HG03571 (cell line): ENCODE data around the gene ACAD8.
A peak's percentile ranks its signal among the peaks of the same experiment; 100 is the strongest.
"Not testable (repeated sequence)": the region's sequence is repeated elsewhere in the genome, so short reads cannot be mapped to it uniquely, and the experiment has no call there.

Experiments used
- ATAC-seq: cut with Tn5 transposase; IDR thresholded peaks from one replicate; pipeline ENCODE4 v1.9.1; 2021; ENCODE audit not compliant: unreplicated experiment

ACAD8 gene

DNA sequence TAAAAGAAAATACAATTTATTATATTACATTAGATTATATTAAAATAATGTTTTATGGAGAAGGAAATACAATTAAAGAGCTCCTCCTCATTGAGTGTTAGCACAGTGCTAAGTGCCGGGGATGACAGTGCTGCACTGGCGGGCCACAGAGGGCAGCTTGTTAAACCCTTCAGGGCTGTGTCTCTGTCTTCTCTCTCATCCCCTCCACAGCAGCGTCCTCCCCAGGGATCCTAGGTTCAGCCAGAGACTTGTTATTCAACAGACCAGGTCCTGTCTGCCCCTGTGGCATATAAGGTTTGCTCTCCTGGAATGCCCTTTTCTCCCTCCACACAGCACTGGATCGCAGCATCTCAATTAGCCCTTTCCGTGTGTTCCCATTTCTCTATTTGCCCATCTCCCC is 14.4 kb upstream of the ACAD8 start:
- ATAC-seq: no peak

DNA sequence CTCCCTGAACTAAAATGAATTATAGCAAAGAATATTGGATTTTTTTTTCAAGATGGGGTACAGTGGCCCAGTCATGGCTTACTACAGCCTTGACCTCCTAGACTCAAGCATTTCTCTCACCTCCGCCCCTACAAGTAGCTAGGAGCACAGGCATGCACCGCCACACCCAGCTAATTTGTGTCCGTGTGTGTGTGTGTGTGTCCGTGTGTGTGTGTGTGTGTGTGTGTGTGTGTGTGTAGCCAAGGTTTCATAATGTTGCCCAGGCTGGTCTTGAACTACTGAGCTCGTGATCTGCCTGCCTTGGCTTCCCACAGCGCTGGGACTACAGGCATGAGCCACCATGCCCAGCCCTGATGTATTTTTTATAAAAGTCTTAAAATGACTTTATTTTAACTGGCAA is 12.8 kb upstream of the ACAD8 start:
- ATAC-seq: no peak

DNA sequence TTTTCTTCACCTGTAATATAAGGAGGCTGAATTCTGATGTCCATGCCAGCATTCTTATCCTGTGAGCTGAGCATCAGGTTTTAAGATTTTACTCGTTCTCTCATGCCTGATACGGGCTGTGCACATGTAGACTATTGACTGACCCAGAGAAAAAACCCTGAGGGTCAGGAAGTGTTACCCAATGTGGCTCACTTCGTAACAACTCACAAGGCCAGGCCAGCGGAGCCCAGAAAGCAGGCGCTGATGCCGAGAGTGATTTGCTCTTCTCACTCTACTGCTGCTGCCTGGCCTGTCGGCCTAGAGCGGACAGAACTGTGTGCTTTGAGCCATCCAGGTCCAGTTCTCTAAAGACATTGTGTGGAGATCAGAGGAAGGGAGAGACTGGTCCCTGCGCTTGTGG is 11.0 kb upstream of the ACAD8 start:
- no peak for ATAC-seq

DNA sequence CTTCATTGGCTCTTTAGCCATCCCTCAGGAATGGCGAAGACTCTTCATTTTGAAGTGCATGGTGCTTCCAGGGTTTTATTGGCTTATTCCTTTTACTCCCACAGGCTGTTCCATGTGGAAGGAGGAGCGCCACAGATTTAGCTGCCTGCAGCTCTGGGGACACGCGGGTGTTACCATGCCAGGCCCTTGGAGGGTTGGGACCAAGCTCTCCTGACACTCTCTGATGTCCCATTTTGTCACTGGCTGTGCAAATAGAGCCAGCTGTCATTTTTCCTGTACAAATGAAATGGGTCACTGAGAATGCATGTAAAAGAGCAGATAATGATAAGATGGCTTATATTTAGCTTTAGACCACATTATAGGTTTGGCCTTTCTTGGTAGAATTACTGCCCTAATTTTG is 9.5 kb upstream of the ACAD8 start:
- ATAC-seq: no peak

DNA sequence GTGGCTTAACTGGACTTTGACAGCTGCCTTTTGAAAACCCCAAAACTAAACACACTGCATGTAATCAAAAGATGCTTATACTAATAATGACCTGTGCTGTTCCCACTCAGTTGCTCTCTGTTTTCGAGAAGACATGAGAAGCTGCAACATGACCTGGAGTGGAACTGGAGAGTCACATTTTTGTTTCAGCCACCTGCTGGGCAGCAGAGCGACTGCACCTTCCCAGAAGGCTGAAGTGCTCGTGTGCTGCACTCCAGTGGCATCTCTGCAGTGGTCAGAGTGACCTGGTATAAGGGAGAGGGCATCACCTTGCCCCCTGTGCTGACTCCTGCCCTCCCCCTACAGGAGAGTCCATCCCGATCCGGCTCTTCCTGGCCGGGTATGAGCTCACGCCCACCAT is 8.8 kb upstream of the ACAD8 start:
- peak; percentile 87 for ATAC-seq

DNA sequence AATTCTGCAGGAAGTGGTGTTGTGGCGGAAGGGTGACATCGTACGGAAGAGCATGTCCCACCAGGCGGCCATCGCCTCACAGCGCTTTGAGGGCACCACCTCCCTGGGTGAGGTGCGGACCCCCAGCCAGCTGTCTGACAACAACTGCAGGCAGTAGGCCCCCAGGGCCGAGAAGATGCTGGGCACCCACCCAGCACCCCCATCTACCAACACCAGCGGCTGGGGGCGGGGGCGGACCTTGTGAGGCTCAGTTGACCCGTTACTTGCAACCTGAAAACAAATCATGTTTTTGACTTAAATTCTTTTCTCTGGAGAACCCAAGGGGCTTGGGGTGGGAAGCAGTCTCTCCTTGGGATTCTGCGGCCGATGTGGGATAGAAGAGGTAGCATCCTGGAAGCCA is 7.9 kb upstream of the ACAD8 start:
- ATAC-seq: no peak

DNA sequence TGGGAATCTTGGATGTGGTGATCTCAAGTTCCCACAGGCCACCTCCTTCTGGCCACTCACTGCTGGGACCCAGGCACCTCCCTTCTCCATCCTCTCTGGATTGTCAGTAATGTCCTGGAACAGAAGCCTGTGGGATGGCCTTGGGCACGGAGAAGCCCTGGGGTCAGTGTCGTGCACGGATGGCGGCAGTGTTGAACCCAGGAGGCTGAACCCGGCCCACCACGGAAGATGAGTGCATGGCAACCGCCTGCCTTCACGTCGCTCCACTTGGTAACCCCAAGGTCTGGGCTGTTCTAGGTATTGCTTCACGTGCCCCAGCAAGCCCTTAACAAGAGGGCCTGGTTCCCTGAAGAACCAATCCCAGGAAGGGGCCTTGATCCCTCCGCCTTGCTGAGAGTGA is 7.3 kb upstream of the ACAD8 start:
- no peak for ATAC-seq

DNA sequence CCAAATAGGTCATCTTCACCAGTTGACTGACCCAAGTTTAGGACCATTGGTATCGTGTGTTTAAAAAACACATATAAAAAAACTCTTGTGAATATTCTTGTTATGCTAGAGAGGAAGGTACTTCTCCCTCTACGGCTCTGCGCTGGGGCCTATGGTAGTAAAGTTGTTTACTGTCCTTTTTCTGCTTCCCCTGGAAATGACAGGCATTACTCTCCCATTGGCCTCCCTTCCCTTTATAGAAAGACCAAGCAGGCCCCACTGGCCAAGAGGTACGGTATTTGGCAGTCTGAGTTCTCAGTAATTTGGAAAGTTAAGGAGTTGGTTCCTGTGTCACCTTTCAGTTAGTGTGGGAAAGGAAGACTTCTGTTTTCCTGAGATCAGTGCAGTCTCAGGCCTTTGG is 6.7 kb upstream of the ACAD8 start:
- ATAC-seq: no peak

DNA sequence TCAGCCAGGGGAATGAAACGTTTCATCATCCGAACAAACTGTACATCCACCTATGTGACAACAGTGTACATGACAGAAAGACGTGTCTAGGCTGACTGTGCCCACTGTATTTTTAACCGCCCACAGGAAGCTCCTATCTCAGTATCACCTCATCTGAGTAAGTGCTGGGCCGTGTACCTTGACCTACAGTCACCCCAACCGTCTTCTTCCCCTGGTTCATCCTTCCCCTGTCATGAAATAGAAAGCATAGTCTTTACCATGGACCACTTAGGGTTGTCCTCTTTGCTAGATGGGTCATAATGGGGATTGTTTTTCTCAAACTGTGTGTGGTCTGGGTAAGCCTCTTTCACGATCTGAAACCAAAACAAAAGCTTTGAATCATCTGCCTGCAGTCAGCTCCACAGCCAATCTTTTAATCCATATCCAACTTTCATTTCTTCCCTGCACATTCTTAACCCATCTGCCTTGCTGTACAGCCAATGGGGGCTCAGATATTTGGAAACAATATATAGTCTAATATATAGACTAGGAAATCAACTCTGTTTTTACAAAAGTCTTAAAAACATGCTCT is 4.4 kb upstream of the ACAD8 start:
- ATAC-seq: no peak

DNA sequence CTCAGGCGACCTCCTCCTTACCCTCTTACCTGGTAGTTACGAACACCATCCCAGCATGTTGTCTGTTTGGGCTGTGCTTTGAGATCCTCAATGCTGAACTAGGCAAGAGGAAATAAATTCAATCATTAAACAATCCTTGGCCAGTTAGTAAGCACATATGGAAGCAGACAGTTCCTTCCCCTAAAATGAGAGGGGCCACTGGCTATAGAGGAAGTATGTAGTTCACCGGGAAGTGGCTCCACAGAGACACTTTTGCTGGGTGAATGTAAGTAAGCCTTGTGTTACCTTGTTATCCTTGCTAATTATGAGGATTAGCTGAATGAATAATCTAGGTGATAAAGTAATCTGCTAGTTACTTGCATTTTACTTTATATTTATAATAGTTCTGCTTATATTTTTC is 3.1 kb upstream of the ACAD8 start:
- no peak for ATAC-seq

DNA sequence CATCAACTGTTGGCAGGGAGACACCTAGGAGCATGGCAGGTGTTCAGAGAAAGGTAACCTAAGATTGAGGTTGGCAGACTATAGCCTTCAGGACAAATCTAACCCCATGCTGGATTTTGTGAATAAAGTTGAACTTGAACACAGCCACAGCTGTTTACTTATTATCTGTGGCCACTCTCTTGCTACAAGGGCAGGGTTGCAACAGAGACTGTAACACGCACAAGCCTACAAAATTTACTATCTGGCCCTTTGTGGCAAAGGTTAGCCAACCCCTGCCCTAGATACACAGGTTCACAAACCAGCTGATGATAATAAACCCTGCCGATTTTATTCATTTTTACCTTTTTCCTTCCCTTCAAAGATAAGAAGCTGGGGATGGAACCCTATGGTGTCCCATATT is 2.7 kb upstream of the ACAD8 start:
- ATAC-seq: no peak

DNA sequence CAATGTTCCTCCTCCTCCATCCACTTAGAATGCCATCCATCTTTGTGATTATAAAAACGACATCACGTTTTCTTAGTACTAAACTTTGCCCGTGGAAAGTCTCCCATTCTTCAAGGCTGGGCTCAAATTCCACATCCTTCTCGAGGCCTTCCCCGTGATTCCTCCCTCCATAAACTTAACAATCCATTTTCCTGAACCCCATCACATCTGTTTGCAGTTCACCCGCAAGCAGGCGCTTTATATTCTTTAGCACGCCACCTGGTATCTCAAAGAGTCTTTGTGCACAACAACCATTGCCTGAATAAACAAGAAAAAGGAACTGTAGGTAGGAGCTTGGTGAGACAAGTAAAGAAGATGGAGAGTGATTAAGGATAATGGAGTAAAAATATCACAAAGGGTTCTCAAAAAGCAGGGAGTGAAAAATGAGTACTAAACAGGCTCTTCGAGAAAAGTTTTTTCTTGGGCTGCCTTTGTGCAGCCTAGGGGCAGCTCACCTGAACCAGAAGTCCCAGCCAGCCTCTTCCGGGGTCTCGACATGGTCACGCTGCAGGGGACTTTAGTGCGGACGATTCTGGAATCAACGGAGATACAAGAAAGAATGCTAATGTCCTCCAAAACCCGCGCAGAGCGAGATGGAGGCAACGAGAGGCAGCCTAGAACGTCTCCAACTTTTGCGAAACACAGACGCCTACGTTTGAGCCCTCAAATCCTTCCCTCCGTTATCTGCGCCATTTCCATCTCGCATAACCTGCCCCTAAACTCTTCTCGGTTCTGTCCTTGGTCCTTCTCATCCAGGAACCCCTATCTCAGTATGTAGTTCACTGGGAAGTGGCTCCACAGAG is 801 bp upstream of the ACAD8 start:
- ATAC-seq: peak; percentile 24

DNA sequence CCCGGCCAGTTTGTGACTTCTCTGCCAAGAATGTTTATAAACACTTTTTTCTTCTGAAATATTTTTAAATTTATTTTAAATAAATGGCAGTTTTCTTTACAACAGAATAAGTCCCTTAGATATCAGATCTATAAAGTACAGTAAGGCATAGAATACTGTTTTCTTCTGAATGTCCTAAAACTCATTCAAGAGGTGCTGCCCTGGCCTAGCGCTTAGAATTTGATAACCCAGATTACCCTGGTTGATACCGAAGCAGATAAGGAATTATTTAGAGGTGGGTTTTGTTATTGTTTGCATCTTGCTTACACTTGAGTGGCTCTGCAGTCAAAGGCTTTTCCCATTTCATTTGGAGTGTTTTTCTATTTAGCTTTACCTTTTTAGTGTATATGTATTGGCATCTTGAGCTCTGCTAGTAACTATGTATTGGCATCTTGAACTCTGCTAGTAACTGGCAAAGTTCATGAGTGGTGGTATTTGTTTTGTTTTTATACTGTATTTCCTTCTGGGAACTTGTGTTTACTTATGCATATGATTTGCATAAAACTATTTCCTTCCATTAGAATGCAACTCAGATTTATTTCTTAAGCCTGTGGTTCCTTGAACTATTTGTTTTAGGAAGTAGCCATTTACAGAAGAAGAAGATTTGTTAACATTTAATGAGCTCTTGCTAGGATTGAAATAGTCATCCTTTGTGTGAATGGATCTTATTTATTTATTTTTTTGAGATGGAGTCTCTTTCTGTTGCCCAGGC is 1.2 kb downstream of the ACAD8 start:
- ATAC-seq: no peak

DNA sequence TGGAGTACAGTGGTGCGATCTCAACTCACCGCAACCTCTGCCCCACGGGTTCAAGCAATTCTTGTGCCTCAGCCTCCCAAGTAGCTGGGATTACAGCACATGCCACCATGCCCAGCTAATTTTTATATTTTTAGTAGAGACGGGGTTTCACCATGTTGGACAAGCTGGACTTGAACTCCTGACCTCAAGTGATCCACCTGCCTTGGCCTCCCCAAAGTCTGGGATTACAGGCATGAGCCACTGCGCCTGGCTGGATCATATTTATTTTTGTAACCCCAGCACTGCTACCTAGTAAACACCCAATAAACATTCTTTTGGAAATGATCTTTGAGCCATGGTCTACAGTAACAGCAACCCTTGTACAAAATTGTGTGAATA is 1.8 kb downstream of the ACAD8 start:
- ATAC-seq: not testable (repeated sequence)

DNA sequence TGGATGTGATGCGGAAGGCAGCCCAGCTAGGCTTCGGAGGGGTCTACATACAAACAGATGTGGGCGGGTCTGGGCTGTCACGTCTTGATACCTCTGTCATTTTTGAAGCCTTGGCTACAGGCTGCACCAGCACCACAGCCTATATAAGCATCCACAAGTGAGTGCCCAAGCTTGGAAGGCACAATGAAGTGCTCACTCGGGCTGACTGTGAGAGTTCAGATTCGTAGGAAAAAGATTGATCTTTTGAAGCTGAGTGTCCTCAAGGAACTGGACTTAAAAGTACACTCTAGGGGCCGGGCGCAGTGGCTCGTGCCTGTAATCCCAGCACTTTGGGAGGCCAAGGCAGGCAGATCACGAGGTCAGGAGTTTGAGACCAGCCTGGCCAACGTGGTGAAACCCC is 3.7 kb downstream of the ACAD8 start:
- no peak for ATAC-seq

DNA sequence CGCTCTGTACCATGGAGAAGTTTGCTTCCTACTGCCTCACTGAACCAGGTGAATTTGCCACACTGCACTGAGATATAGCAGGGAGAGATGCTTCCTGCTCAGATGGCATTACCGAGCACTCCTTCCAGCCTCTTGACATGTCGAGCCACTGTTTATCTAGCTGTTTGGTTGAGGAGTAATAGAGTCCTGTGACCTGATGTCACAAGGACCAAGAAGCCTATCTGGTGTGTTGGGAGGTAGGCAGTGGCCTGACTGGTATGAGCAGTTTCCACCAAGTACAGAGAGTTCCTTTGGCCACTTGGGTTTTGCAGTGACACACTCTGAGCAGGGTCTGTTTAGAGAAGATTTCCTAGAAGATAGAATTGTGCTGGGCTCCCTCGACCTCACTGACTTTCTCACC is 5.2 kb downstream of the ACAD8 start:
- ATAC-seq: no peak

DNA sequence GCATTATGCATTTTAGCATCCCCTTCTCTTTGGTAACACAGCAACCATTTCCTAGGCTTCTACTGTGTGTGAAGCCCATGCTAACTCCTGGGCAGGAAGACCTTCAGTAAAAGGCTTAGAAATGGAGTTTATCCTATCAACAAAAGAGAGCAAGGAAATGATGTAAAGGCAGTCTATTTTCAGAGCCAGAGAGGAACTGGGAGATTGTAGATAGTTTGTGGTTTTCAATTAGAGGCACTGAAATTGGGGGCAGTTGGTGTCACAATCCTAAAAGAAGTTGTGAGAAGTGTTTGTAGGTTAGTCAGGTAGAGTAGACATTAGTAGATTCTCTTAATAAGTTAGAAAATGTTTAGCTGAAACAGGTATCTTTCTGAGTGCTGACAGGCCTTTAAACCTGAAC is 7.1 kb downstream of the ACAD8 start:
- ATAC-seq: no peak

DNA sequence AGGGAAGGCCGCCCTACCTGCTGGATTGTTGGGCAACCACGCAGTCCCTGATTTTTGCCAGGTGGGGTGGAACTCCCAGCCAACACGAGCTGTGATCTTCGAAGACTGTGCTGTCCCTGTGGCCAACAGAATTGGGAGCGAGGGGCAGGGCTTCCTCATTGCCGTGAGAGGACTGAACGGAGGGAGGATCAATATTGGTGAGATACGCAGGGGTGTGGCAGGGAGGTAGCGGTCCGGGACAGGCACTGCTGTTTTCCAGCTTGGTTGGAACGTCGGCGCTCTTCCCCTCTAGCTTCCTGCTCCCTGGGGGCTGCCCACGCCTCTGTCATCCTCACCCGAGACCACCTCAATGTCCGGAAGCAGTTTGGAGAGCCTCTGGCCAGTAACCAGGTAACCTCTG is 7.6 kb downstream of the ACAD8 start:
- ATAC-seq: no peak

DNA sequence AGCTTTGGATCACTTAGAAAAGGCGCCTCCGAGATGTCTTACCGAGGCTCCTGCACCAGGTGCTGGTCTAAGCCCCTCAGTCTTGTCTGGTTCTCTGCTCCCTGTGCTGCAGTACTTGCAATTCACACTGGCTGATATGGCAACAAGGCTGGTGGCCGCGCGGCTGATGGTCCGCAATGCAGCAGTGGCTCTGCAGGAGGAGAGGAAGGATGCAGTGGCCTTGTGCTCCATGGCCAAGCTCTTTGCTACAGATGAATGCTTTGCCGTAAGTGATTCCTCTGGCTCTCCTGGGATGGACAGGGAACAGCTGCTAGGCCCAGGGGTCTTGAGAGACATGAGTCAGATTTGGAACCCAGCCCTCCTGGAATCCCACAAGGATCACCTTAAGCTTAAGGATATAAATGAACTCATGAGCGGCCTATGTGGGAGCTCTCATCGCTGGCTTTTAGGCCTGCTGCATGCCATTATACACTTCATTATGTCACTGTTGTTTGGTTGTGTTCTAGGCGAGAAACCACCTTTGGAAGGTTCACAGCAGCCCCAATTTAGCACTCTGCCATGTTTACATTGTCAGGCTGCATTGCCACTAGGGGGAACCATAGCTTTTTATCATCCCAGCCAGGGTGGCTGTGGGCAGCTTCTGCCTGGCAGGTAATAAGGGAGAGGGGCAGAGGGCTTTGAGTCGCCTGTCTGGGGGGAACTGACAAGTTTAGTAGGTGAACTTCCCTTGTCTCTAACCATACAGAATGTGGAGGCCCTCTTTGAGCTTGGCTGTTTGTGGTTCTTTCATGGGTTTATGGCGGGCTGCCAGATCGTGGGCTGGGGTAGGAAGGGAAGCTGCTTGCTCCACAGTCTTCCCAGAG is 8.5 kb downstream of the ACAD8 start:
- ATAC-seq: no peak

DNA sequence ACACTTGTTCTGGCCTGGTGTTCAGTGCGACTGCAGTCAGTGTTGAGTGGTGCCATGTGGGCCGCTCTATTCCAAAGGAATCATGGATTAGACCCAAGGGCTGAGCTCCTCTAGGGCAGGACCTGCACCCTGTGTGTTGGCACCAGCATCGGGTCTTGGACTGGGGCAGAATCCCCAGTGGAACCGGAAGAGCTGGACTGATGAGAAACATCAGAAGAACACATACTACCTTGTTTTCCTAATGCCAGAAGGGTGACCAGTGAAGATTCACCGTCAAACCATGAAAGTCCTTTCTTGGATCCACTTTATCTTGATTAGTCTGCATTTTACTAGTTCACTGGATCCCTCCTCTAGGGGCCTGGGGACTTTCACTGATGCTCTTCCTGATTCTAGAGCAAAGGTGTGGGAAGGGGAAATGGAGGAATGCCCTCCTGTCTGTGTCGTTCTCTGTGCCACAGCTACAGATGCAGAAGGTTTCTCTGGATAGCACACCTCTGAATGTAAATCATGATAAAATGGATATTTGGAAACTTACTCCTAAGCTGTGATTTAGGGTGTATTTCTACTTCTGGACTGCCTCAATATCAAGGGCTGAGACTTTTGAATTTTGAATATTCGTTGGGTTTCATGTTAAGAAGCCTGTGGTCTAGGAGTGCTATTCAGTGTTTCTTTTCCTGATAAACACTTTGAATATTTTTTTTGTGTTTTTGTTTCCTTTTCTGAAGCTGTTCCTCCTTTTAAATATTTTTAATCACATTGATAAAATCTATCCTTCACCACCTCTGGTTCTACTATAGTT is 11.8 kb downstream of the ACAD8 start:
- ATAC-seq: no peak

DNA sequence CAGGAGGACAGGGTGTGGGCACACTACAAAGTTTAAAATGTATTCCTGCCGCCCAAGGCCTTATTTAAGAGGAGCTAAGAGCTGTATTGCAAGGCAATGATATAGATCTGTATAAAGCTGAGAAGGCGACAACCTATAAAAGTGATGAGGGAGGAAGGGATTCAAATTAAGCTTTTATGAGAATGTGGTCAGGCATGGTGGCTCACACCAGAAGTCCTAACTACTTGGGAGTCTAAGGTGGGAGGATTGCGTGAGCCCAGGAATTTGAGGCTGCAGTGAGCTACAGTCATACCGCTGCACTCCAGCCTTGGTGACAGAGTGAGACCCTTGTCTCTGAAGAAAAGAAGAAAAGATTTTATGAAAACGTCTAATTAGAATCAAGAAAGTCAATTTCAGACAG is 13.1 kb downstream of the ACAD8 start:
- no peak for ATAC-seq
